Left ventricle myocardium superior (tissue), 1 donor: ENCODE data around the gene EXOC4. TPM values are rescaled to one million over a fixed set of nuclear protein-coding genes. Genes with fewer than 3 reads are reported as not detected.

ENCODE experiments used
- ATAC-seq: fragments of 200-7000 bp; cut with Tn5 transposase; one replicate; pipeline ENCODE4 v1.9.1; 2020; ENCODE audit warnings: mild to moderate bottlenecking, moderate library complexity
- DNase-seq: peaks from one replicate; pipeline ENCODE4 v3.0.0-alpha.2; 2020
- intact Hi-C: fragments of 100-400 bp; cut with micrococcal nuclease; formaldehyde crosslinking; loops from one replicate; pipeline ENCODE4 v1.11.0; 2022
- total RNA-seq: library from RNA; stranded (reverse); fragmentation: NEBNext Ultra II Directional; extraction: Animal tissue kit (Norgen Biotek cat#: 25700); gene quantifications from one replicate; pipeline ENCODE4 v1.2.1, GENCODE V29; 2021
- donor health status: DM: no; HTN: yes; CAD: no; lungs with severe emphysema.

EXOC4 gene
- total RNA-seq, 1 donor from 2014 or later = 38.4 TPM

GRCh38 chr7:133510326-133511055 lies 257.6 kb downstream of the EXOC4 start:
- DNase-seq (no peak), ATAC-seq (no peak)
- intact Hi-C loops = no loop called here

- ATAC-seq (no peak), DNase-seq (no peak)
- intact Hi-C loops = no loop called here
Observed at GRCh38 chr7:133511252-133511651, 258.4 kb downstream of the EXOC4 start.

GRCh38 chr7:133511708-133512107 lies 258.8 kb downstream of the EXOC4 start:
- ATAC-seq (no peak), DNase-seq (no peak)
- intact Hi-C loops = no loop called here

- ATAC-seq (no peak), DNase-seq (no peak)
- intact Hi-C loops = no loop called here
Observed at GRCh38 chr7:133512560-133512959, 259.7 kb downstream of the EXOC4 start.

- intact Hi-C loops = no loop called here
- ATAC-seq = peak; percentile 21
- DNase-seq = no peak
Observed at GRCh38 chr7:133513608-133514007, 260.7 kb downstream of the EXOC4 start.

GRCh38 chr7:133514551-133514950 lies 261.7 kb downstream of the EXOC4 start:
- DNase-seq (no peak), ATAC-seq (no peak)
- intact Hi-C loops = no loop called here

- intact Hi-C loops = no loop called here
- ATAC-seq = no peak
- no peak for DNase-seq
Observed at GRCh38 chr7:133517766-133518165, 264.9 kb downstream of the EXOC4 start.

- no peak for DNase-seq
- intact Hi-C loops = no loop called here
- no peak for ATAC-seq
Observed at GRCh38 chr7:133518718-133519117, 265.8 kb downstream of the EXOC4 start.

- DNase-seq (no peak), ATAC-seq (no peak)
- intact Hi-C loops = no loop called here
Observed at GRCh38 chr7:133520248-133520647, 267.4 kb downstream of the EXOC4 start.

- ATAC-seq (no peak), DNase-seq (no peak)
- intact Hi-C loops = no loop called here
Observed at GRCh38 chr7:133522501-133522900, 269.6 kb downstream of the EXOC4 start.

- ATAC-seq (no peak), DNase-seq (no peak)
- intact Hi-C loops = no loop called here
Observed at GRCh38 chr7:133528796-133529195, 275.9 kb downstream of the EXOC4 start.

- ATAC-seq (peak; percentile 56), DNase-seq (no peak)
Observed at GRCh38 chr7:133529861-133530260, 277.0 kb downstream of the EXOC4 start.

GRCh38 chr7:133530682-133531081 lies 277.8 kb downstream of the EXOC4 start:
- no peak for DNase-seq
- intact Hi-C loops = no loop called here
- ATAC-seq = peak; percentile 71

More at GRCh38 chr7:133529861-133530260, 277.0 kb downstream of the EXOC4 start:
- intact Hi-C loops = no loop called here

GRCh38 chr7:133534816-133535215 lies 281.9 kb downstream of the EXOC4 start:
- DNase-seq = no peak
- intact Hi-C loops = no loop called here
- no peak for ATAC-seq

GRCh38 chr7:133535308-133535707 lies 282.4 kb downstream of the EXOC4 start:
- no peak for ATAC-seq
- intact Hi-C loops = no loop called here
- DNase-seq = no peak

- DNase-seq (no peak), ATAC-seq (no peak)
- intact Hi-C loops = no loop called here
Observed at GRCh38 chr7:133536450-133536849, 283.6 kb downstream of the EXOC4 start.

- ATAC-seq (no peak), DNase-seq (no peak)
- intact Hi-C loops = no loop called here
Observed at GRCh38 chr7:133539016-133539415, 286.1 kb downstream of the EXOC4 start.

- intact Hi-C loops = no loop called here
- ATAC-seq = no peak
- DNase-seq = no peak
Observed at GRCh38 chr7:133540096-133540860, 287.4 kb downstream of the EXOC4 start.

GRCh38 chr7:133542209-133542780 lies 289.4 kb downstream of the EXOC4 start:
- DNase-seq (no peak), ATAC-seq (no peak)
- intact Hi-C loops = no loop called here

GRCh38 chr7:133543657-133544056 lies 290.8 kb downstream of the EXOC4 start:
- ATAC-seq (no peak), DNase-seq (no peak)
- intact Hi-C loops = no loop called here
